HAP-1 (cell line): ENCODE results near the gene ATR.

Experiments
- DNase-seq, 2 experiments: peaks; one replicate each; pipeline ENCODE4 v3.0.0-alpha.2; 2016 to 2020; ENCODE audit warnings: low spot score in 2 of 2
- H3K27me3 ChIP-seq: fragments of 250-450 bp; sonication (Bioruptor Pico); 2 replicates; pipeline ENCODE4 v1.5.1; 2020; ENCODE audit warnings: low read depth, mild to moderate bottlenecking, moderate library complexity
- H3K36me3 ChIP-seq: fragments of 250-450 bp; sonication (Bioruptor Pico); replicated peaks from 2 replicates; pipeline ENCODE4 v1.5.1; 2020; ENCODE audit warnings: mild to moderate bottlenecking
- H3K4me1 ChIP-seq: fragments of 250-450 bp; sonication (Bioruptor Pico); 2 replicates; pipeline ENCODE4 v1.5.1; 2020; ENCODE audit warnings: mild to moderate bottlenecking
- H3K4me3 ChIP-seq: fragments of 250-450 bp; sonication (Bioruptor Pico); 2 replicates; pipeline ENCODE4 v1.5.1; 2020; ENCODE audit warnings: mild to moderate bottlenecking, moderate library complexity
- H3K9me3 ChIP-seq: fragments of 250-450 bp; sonication (Bioruptor Pico); 2 replicates; pipeline ENCODE4 v1.5.1; 2020; ENCODE audit warnings: mild to moderate bottlenecking, moderate library complexity
- in situ Hi-C: fragments of 300-500 bp; cut with MboI; formaldehyde crosslinking; loops from 3 replicates; pipeline ENCODE4 v1.14.3; 2020; ENCODE audit warnings: low sequenced_read_pairs, inconsistent platforms, mixed read lengths

Gene ATR

DNA sequence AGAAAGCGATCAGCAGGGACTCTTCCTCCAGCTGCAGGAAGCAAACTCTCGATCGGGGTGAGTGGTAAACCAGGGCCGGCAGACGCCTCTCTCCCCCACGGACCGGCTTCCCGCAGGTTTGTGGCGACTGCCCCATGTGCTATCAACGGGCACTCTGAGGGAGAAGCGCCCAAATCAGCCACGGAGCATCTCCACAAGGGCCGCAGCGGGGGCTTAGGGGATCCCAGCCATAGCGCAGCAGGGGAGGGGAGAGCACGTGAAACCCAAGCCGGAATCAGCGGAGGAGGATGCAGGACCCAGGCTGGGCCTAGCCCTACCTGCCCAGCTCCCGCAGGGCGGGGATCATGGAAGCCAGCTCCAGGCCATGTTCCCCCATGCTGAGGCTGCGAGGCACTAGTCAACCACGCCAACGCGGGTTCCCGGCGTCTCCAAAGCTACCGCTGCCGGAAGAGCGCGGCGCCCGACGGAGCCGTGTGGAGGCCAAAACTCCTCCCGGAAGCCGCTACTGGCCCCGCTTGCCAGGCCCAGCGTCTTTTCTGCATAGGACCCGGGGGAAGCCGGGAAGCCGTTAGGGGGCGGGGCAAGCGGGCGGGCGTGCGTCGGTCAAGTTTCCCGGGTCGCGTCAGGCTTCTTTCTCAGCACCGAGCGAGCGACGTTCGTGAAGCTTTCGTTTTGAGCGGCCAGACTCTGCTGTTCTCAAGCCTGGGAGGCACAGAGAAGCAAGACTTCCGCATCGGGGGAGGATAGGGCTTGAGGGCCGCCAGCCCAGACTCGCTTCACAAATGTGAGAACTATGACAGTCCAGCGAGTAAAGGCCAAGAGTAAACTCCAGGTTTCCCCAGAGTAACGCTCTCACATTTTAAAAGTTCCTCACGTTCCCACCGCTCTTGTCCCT, at the start of gene ATR:
TSS of gene ATR (minus strand) at position 405 of the 895 bp plus-strand sequence. CDS start at position 376, 29 bp downstream.
- no peaks in the 10 kb centered on the region for H3K36me3 ChIP-seq
- peak within 1 kb of the TSS; percentile 81 for H3K4me3 ChIP-seq
- in situ Hi-C loops, result no loop called here
- H3K27me3 ChIP-seq, result peaks cover 7% of the 10 kb centered on the region; the same call in 1 of the 2 replicates
- no peaks in the 10 kb centered on the region for H3K9me3 ChIP-seq
- DNase-seq, result peak; percentile 90 to 98
- peaks cover 26% of the 10 kb centered on the region for H3K4me1 ChIP-seq

DNA sequence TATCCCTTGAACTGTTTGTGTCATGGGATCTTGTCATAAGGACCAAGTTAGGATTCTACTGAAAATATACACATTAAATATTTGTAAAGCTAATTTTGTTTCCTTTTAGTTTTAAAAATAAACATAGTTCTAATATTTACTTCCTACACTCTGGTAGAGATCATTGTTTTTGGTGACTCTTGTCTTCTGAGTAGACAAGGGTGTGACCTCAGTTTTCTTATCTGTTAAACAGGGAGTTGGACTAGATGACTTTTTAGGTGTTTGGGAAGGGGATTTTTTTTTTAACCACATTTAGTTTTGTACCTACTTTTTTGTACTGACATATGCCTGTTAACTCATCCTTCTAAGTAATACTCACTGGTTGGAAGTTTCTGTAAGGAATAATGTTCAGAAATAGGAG, 48.4 kb upstream of the ATR start:
- Histone ChIP-seq H3K36me3 (no peaks in the 10 kb centered on the region), H3K27me3 (no peaks in the 10 kb centered on the region; the same call in 1 of the 2 replicates), H3K4me1 (no peaks in the 10 kb centered on the region), H3K4me3 (no peak overlapping the region), H3K9me3 (no peaks in the 10 kb centered on the region)
- no peak for DNase-seq
- in situ Hi-C loops, result no loop called here

DNA sequence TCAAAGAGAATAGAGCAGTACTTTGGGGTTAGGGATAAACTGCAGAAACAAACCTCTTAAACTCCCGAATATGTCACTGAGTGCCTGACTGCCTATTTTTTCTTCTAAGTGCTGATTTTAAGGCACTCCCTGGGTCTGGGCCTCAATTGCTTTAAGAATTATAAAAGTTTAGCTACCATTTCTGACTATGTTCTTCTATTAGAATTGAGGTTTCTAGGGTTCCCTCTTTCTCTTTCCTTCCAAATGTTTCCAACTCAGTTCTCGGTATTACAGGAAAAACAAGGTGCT, 46.6 kb upstream of the ATR start:
- Histone ChIP-seq H3K4me3 (no peak overlapping the region), H3K27me3 (no peaks in the 10 kb centered on the region), H3K9me3 (no peaks in the 10 kb centered on the region), H3K4me1 (no peaks in the 10 kb centered on the region), H3K36me3 (no peaks in the 10 kb centered on the region)
- DNase-seq, result no peak
- in situ Hi-C loops, result no loop called here

DNA sequence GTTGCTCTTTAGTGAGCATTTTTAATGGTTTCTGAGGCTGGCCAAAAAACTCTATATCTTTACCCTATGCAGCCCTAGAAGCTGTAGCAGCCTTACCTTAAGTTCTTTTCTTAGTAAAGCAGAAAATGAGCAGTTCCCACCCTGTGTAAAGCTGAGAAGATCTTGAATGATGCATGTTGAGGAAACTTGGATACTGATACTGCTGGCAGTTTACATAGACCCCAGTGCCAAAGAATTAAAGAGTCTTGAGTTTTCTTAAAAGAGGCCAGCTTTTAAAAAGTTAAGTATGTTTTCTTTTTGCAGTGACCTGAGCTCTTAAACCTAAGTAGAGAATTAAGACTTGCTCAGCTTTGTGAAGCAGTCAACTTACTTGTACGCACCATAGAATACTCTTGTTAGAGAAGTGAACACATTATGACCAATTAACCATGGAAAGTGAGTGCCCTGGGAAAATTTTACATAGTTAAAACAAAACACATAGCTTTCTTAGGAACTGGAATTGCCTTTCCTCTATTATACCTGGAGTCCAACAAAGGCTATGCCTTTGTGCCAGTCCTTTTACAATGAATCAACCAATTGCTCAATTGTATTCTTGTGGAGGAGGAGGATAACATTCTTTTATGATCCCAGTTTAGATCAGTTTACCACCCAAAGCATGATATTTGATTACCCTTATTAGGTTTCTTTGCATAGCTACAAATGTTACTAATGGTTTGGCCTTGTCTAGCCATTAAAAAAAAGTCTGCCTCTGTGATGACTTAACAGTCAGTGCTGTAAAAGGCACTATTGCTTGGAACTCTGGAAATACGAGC, 46.0 kb upstream of the ATR start:
- Histone ChIP-seq H3K9me3 (no peaks in the 10 kb centered on the region), H3K36me3 (no peaks in the 10 kb centered on the region), H3K4me3 (no peak overlapping the region), H3K27me3 (no peaks in the 10 kb centered on the region), H3K4me1 (no peaks in the 10 kb centered on the region)
- DNase-seq, result no peak
- in situ Hi-C loops, result no loop called here

DNA sequence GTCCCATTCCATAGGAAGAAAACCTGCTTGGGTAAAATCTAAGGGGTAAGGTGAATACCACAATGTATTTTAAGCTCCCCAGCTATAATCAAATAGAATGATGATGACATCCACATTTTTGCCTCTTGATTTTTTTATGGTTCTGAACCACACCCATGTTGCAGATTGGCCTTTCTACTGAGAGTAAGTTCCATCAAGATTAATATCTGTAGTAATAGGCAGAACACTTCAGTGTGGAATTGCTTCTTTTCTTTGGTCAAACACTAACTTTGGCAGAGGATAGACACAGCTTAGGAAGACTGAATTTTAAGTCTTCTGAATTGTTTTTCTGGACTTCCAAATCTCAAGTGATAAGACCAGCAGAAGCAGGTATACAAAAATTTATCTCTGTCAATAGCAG, 44.7 kb upstream of the ATR start:
- no peaks in the 10 kb centered on the region for H3K9me3 ChIP-seq
- in situ Hi-C loops, result no loop called here

DNA sequence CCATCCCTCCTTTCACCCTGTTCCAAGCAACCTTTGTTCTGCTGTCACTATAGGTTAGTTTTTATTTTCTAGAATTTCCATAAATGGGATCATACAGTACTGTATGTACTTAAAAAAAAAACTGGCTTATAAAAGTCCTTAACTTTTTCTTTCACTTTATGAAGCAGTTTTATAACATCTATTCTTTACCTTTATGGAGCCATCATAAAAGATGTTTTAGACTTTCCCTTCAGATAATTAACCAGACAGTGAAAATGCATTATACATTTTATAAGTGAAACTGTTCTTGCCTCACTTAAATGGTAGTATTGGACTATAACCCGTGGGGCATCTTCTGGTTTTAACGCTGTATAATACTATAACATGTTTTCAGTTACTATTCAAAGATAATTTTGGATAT, 43.9 kb upstream of the ATR start:
- in situ Hi-C loops, result no loop called here
- H3K4me3 ChIP-seq, result no peak overlapping the region
- no peaks in the 10 kb centered on the region for H3K36me3 ChIP-seq
- DNase-seq, result no peak
- H3K4me1 ChIP-seq, result no peaks in the 10 kb centered on the region
- no peaks in the 10 kb centered on the region for H3K9me3 ChIP-seq
- no peaks in the 10 kb centered on the region for H3K27me3 ChIP-seq

More for the DNA sequence above, 44.7 kb upstream of the ATR start:
- no peaks in the 10 kb centered on the region for H3K27me3 ChIP-seq
- H3K36me3 ChIP-seq, result no peaks in the 10 kb centered on the region
- H3K4me3 ChIP-seq, result no peak overlapping the region
- no peaks in the 10 kb centered on the region for H3K4me1 ChIP-seq
- DNase-seq, result no peak

DNA sequence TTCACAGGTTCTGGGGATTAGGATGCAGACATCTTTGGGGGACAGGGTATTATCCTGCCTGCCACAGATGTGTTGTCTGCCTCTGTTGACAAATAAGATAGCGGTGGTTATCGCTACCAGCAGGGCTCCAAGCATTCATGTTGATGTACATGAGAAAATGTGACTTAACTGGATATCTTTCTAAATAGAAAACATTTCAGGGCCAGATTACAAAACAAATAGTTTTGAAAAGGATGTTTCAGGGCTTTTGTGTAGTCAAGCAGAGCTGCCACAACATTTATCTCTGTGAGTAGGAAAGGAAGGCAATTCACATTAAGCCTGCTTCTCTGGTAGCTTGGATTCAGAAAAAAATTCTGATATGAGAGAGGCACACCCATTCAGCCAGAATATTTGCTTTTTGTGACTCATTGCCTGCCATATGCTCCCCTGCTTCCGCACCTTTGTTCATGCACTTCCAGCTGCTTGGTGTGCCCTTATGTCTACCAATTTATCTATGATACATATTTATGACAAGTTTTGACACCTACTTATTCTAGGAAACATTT, 40.5 kb upstream of the ATR start:
- Histone ChIP-seq H3K4me1 (no peaks in the 10 kb centered on the region), H3K9me3 (no peaks in the 10 kb centered on the region), H3K27me3 (no peaks in the 10 kb centered on the region), H3K36me3 (no peaks in the 10 kb centered on the region), H3K4me3 (no peak overlapping the region)
- no peak for DNase-seq
- in situ Hi-C loops, result no loop called here

DNA sequence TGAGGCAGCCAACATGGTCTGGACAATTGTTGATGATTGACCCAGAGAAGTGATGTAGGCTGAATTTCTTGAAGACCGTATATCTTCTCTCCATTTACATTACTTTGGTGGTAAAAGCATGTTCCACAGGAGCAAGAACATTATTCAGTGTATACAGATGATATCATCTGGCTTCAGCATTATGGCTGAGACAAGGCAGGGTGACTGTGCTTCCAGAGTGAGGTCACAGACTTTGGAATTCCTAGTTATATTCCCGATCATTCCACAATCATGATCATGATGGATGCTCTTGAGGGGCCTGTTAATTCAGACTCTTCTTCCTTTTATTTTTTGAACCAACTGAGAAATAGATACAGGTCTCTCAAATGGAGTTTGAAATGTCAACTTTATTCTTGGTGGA, 36.6 kb upstream of the ATR start:
- no peak for DNase-seq

DNA sequence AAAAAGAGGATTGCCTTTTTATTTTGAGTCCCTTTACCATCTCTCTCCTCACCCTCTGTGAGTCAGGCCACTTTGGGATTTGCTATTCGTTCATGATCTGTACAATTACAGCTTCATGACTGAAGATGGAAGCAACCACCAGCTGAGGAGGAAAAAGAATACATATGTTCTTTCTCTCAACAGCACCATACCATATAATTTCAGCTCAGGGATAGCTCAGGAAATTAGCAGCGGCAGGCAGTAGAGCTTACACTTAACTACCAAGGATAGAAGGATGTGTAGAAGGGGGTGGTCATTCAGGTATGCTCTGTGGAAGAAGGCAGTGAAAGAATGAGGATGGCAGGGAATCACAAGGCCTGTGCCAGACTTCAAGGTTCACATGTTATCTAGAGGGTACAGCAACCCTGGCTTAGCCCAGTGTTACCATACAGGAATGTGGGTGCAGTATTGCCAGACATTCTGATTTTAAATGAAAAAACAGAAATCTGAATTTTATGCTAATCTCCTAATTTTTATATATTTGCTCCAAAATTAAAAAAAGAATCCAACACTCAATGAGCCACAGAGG, 35.6 kb upstream of the ATR start:
- Histone ChIP-seq H3K36me3 (no peaks in the 10 kb centered on the region), H3K9me3 (no peaks in the 10 kb centered on the region), H3K4me1 (no peaks in the 10 kb centered on the region), H3K4me3 (no peak overlapping the region), H3K27me3 (no peaks in the 10 kb centered on the region)
- no peak for DNase-seq
- in situ Hi-C loops, result no loop called here

More for the DNA sequence above, 36.6 kb upstream of the ATR start:
- no peaks in the 10 kb centered on the region for H3K36me3 ChIP-seq
- no peaks in the 10 kb centered on the region for H3K9me3 ChIP-seq
- no peaks in the 10 kb centered on the region for H3K4me1 ChIP-seq
- H3K4me3 ChIP-seq, result no peak overlapping the region
- in situ Hi-C loops, result no loop called here
- no peaks in the 10 kb centered on the region for H3K27me3 ChIP-seq

DNA sequence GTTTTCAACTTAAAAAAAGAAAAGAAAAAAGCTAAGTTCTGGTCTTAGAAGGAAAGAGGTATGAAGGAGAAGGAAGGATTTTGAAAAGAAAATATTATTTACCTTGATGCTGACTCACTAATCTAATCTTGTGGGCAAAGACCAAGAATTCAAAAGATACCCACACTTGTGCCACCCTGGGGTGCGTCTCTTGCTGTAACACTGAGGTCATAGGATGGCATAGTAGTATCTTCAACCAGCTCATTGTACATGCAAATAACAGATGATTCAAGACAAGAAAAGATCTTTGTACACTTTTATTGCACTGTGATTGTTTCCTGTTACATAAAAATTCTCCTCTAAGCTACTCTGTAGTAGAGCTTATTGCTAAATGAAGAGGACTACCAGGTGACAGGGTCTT, 35.0 kb upstream of the ATR start:
- no peaks in the 10 kb centered on the region for H3K36me3 ChIP-seq
- no peaks in the 10 kb centered on the region for H3K9me3 ChIP-seq
- in situ Hi-C loops, result no loop called here
- no peak overlapping the region for H3K4me3 ChIP-seq
- no peaks in the 10 kb centered on the region for H3K4me1 ChIP-seq
- no peak for DNase-seq
- H3K27me3 ChIP-seq, result no peaks in the 10 kb centered on the region

DNA sequence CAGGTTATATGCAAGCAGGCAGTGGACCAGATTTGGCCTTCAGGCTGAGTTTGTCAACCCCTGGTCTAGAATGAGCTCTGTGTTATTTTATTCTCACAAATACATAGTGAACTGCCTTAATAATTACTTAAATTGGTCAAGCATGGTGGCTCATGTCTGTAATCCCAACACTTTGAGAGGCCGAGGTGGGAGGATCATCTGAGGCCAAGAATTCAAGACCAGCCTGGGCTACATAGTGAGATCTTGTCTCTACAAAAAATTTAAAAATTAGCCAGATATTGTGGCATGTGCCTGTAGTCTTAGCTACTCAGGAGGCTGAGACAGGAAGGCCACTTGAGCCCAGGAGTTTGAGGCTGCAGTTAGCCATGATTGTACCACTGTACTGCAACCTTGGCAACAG, 32.7 kb upstream of the ATR start:
- Histone ChIP-seq H3K4me1 (no peaks in the 10 kb centered on the region), H3K36me3 (no peaks in the 10 kb centered on the region), H3K4me3 (no peak overlapping the region), H3K9me3 (no peaks in the 10 kb centered on the region), H3K27me3 (no peaks in the 10 kb centered on the region)
- in situ Hi-C loops, result no loop called here
- DNase-seq, result no peak

DNA sequence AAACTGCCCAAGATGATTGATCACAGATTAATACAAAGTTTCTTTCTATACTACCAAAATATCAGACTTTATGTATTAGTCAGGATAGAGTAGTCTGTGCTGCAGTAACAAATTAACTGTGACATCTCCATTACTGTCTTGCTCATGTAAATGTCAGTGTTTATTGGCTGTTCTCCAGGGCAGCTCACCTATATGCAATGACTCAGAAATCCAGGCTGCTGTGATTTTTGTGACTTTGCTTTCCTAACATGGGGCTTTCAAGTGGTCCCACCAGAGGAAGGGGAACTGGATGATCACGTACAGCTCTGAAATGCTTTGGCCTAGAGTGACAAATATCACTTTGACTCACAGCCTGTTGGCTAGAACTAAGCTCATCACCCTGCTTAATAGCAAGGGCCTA, 30.6 kb upstream of the ATR start:
- no peaks in the 10 kb centered on the region for H3K36me3 ChIP-seq
- no peak for DNase-seq
- no peaks in the 10 kb centered on the region for H3K4me1 ChIP-seq
- no peak overlapping the region for H3K4me3 ChIP-seq
- in situ Hi-C loops, result no loop called here
- no peaks in the 10 kb centered on the region for H3K9me3 ChIP-seq
- H3K27me3 ChIP-seq, result no peaks in the 10 kb centered on the region

DNA sequence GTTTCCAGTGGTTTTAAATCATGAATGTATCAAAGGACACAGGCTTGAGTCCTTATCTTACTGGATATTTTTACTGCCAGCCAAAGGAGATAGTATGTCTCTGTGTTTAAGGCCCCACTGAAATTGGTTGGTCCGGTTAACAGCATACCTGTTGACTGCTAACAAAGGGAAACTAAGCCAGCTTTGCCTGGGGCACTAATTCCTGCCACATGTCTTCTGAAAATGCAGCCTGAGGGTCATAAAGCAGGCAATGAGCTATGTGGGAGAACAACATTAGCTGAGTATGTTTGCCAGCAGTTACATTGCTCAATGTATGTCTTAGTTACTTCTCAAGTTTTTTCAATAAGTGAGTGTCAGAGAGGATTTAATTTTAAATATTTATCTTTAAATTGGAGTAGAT, 30.1 kb upstream of the ATR start:
- DNase-seq, result no peak
- H3K27me3 ChIP-seq, result no peaks in the 10 kb centered on the region
- no peak overlapping the region for H3K4me3 ChIP-seq
- H3K4me1 ChIP-seq, result no peaks in the 10 kb centered on the region
- no peaks in the 10 kb centered on the region for H3K9me3 ChIP-seq
- in situ Hi-C loops, result no loop called here
- no peaks in the 10 kb centered on the region for H3K36me3 ChIP-seq

DNA sequence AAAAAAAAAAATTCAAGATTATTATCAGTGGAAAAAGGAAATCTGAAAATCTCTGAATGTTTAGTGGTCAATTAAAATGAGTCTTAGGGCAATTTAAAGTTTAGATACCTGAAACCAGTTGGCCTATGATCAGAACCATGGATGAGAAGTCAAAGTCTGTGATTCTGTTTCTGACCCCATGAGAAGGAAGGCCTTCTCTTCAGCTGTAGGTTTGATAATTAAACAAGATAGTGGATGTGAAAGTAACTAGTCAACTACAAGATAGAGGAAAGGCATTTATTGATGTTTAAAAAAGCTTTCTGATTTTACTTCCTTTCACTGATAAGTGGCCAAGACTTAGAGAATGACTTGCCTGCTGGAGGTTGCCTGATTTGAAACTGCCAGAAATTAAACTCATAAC, 26.4 kb upstream of the ATR start:
- no peak for DNase-seq
- H3K27me3 ChIP-seq, result no peaks in the 10 kb centered on the region
- H3K9me3 ChIP-seq, result no peaks in the 10 kb centered on the region
- H3K4me3 ChIP-seq, result no peak overlapping the region
- in situ Hi-C loops, result no loop called here
- H3K36me3 ChIP-seq, result no peaks in the 10 kb centered on the region
- H3K4me1 ChIP-seq, result no peaks in the 10 kb centered on the region
